ENCODE measurements around the gene MARCHF4.

GRCh38 chr2:216414772-216415319 lies 42.6 kb upstream of the MARCHF4 start:
- no peak for TF ChIP-seq CTCF (optimal IDR thresholded peaks at IDR 0.05 in 1 of 3, IDR thresholded peaks at IDR 0.05 in 1 of 3, conservative IDR thresholded peaks at IDR 0.05 in 1 of 3; ENCODE audit: extremely low read depth in 1 of 3, insufficient read depth in 2 of 3, low read length in 3 of 3)
- TF ChIP-seq EZH2 (IDR thresholded peaks at IDR 0.05; ENCODE audit: low read length) = no peak
